Measurements from ENCODE around the gene MAGEB16.

MAGEB16 gene

GRCh38 chrX:35798042-35798441, at the start of gene MAGEB16:
Gene MAGEB16 (plus strand): TSS chrX:35798342. CDS start chrX:35802197, 3,855 bp downstream.
- TF ChIP-seq, protein P1, sequence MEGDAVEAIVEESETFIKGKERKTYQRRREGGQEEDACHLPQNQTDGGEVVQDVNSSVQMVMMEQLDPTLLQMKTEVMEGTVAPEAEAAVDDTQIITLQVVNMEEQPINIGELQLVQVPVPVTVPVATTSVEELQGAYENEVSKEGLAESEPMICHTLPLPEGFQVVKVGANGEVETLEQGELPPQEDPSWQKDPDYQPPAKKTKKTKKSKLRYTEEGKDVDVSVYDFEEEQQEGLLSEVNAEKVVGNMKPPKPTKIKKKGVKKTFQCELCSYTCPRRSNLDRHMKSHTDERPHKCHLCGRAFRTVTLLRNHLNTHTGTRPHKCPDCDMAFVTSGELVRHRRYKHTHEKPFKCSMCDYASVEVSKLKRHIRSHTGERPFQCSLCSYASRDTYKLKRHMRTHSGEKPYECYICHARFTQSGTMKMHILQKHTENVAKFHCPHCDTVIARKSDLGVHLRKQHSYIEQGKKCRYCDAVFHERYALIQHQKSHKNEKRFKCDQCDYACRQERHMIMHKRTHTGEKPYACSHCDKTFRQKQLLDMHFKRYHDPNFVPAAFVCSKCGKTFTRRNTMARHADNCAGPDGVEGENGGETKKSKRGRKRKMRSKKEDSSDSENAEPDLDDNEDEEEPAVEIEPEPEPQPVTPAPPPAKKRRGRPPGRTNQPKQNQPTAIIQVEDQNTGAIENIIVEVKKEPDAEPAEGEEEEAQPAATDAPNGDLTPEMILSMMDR (IDR thresholded peaks at IDR 0.05; ENCODE audit: control insufficient read depth, insufficient read depth, low read depth, low read length, missing control alignments), result no peak
- H3K4me3 ChIP-seq (ENCODE audit: control insufficient read depth, low read depth, low read length), result no peak within 1 kb of the TSS
- DNase-seq (ENCODE audit: low read depth), result no peak

GRCh38 chrX:35773958-35774564, 24.1 kb upstream of the MAGEB16 start:
- TF ChIP-seq, protein P1 (IDR thresholded peaks at IDR 0.05; ENCODE audit: control insufficient read depth, insufficient read depth, low read depth, low read length, missing control alignments), result no peak
- no peak for DNase-seq (ENCODE audit: low read depth)
- no peak overlapping the region for H3K4me3 ChIP-seq (ENCODE audit: control insufficient read depth, low read depth, low read length)

- DNase-seq (ENCODE audit: low read depth), result no peak
- TF ChIP-seq, protein P1 (IDR thresholded peaks at IDR 0.05; ENCODE audit: control insufficient read depth, insufficient read depth, low read depth, low read length, missing control alignments), result no peak
- H3K4me3 ChIP-seq (ENCODE audit: control insufficient read depth, low read depth, low read length), result no peak overlapping the region
Measured at GRCh38 chrX:35785075-35785474, 13.1 kb upstream of the MAGEB16 start.

DNA sequence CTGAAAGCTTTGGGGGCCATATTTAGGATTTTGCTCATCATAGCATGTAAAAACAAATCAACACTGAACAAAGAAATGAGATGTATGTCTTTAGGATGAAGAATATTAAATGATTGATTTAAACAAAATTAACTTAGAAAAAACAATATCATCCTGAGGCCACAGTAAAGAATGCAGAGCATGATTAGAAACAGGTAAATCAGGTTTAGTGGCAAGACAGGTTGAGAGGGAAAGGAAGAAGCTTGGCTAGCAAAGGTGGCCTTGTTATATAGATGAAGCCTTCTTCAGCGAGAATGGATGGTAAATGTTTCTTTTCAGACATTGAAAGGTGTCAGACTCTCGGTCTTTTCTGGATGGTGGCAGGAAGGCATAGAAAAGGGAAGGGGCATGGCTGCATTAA, 11.9 kb upstream of the MAGEB16 start:
- TF ChIP-seq, protein P1 (IDR thresholded peaks at IDR 0.05; ENCODE audit: control insufficient read depth, insufficient read depth, low read depth, low read length, missing control alignments), result no peak
- H3K4me3 ChIP-seq (ENCODE audit: control insufficient read depth, low read depth, low read length), result no peak overlapping the region
- DNase-seq (ENCODE audit: low read depth), result no peak

DNA sequence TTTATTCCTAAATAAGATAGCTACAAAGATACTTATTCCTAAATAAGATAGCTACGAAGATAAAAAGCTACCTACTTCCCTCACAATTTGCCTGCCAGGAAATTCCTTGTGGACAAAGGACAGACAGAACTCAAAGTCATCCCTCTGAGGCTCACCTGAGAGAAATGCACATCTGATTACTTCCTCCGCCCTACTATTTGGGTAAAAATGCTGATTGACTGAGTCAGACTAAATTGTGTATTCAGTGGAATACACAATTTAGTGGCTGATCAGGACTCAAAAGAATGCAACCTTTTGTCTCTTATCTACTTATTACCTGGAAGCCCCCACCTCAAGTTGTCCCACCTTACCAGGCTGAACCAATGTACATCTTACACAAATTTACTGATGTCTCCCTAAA, 10.3 kb upstream of the MAGEB16 start:
- H3K4me3 ChIP-seq (ENCODE audit: control insufficient read depth, low read depth, low read length), result no peak overlapping the region
- TF ChIP-seq, protein P1 (IDR thresholded peaks at IDR 0.05; ENCODE audit: control insufficient read depth, insufficient read depth, low read depth, low read length, missing control alignments), result no peak
- no peak for DNase-seq (ENCODE audit: low read depth)

DNA sequence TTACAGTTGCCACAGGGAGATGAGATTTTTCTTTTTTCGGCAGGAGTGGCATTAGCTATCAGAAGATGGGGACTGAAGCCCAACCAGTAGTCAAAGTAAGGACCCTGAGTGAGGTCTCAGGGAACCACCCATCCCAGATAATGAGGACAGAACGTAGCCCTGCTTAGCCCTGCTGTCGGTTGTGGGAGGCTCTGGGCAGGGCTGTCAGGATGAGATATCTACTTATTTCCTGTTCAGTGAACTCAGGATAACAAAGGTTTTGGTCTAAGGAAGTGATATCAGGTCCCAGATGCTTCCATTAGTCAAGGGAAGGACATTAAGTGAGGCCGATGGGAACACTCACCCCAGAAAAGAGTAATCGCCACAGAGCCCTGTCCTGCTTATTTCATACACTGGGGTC, 2.3 kb downstream of the MAGEB16 start:
- TF ChIP-seq, protein P1 (IDR thresholded peaks at IDR 0.05; ENCODE audit: control insufficient read depth, insufficient read depth, low read depth, low read length, missing control alignments), result no peak
- H3K4me3 ChIP-seq (ENCODE audit: control insufficient read depth, low read depth, low read length), result no peak overlapping the region
- DNase-seq (ENCODE audit: low read depth), result no peak

All from AG09309 (cell line).